Gastrocnemius medialis (tissue), 4 donors: Measurements from ENCODE around the gene SPECC1.

Source experiments
- POLR2A ChIP-seq, 2 donors: fragments of 450-650 bp; IDR thresholded peaks; one replicate each; pipeline ENCODE4 v1.6.1; 2017; ENCODE audit warnings: antibody characterized with exemption in 2 of 2, mild to moderate bottlenecking in 2 of 2, moderate library complexity in 2 of 2
- TF ChIP-seq, protein P1 (sequence below), 5 experiments: fragments of 450-650 bp in 3 of 5; fragments of 200-600 bp in 2 of 5; sonication (generic) in 2 of 5; IDR thresholded peaks in 4 of 5; conservative IDR thresholded peaks in 1 of 5; 1 replicate in 4 of 5; 2 replicates in 1 of 5; pipeline ENCODE4 v1.5.1; 2016 to 2019; ENCODE audit warnings: antibody characterized with exemption in 5 of 5, mild to moderate bottlenecking in 3 of 5, moderate library complexity in 3 of 5

DNA sequence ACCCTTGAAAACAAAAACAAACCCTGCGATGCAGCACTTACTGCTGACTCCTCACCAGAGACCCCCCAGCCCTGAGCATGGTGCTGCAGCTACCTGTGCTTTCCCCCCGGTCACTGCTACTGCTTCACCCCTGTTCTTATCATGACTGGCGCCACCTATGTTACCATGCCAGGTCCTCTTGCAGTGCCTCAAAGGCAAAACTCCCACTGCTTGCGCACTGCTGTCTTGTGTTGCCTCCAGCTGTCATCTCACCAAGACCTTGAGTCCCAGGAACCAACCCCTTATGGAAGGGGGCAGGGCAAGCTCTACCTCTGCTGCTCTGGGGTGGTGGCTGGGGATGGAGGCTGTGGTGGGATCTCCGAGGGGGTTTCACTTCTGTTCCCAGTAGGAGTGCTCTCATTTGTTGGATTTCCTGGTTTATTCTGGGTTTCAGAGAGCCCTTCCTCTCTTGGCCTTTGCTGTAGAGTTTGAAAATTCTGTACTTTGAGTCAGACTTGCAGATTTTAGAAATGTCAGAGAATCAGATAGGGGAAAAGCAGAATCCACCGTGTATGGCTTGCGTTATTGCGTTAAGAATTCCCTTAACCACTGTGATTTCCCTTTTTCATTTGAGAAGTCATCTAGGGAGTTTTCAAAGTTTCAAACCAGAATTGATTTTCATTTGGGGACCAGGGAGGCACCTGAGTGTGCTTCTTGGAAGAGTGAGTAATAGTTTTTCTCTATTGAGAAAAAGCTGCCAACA is 96.6 kb downstream of the SPECC1 start:
- TF ChIP-seq, protein P1, sequence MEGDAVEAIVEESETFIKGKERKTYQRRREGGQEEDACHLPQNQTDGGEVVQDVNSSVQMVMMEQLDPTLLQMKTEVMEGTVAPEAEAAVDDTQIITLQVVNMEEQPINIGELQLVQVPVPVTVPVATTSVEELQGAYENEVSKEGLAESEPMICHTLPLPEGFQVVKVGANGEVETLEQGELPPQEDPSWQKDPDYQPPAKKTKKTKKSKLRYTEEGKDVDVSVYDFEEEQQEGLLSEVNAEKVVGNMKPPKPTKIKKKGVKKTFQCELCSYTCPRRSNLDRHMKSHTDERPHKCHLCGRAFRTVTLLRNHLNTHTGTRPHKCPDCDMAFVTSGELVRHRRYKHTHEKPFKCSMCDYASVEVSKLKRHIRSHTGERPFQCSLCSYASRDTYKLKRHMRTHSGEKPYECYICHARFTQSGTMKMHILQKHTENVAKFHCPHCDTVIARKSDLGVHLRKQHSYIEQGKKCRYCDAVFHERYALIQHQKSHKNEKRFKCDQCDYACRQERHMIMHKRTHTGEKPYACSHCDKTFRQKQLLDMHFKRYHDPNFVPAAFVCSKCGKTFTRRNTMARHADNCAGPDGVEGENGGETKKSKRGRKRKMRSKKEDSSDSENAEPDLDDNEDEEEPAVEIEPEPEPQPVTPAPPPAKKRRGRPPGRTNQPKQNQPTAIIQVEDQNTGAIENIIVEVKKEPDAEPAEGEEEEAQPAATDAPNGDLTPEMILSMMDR (IDR thresholded peaks at IDR 0.05 in 4 of 5, conservative IDR thresholded peaks at IDR 0.05 in 1 of 5) = no peak
- TF ChIP-seq POLR2A (IDR thresholded peaks at IDR 0.05) = no peak
